Activated CD4-positive, alpha-beta T cell treated with anti-CD3 and anti-CD28 coated beads, Interleukin-10, Interleukin-2, amounts not matched to agents 100 ng/mL and 50 ng/mL, durations not matched to agents 16 hours and 8 hours (primary cell): ENCODE measurements around the gene INKA2.

ENCODE experiments used
- DNase-seq: peaks from one replicate; pipeline ENCODE4 v3.0.0-alpha.2; 2020

The INKA2 gene

DNA sequence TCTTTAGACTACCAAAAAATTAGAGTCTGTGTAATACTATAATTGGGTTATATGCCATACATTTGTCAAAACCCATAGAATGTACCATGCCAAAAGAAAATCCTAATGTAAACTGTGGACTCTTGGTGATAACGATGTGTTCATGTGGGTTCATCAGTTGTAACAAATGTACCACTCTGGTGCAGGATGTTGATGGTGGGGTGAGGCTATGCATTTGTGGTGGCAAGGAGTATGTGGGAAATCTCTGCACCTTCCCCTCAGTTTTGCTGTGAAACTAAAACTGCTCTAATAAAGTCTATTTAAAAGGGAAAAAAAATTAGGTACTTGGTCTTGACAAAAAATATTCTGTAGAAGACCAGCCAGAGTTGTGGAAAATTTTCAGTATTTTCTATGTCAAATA is 43.4 kb downstream of the INKA2 start:
- no peak for DNase-seq

DNA sequence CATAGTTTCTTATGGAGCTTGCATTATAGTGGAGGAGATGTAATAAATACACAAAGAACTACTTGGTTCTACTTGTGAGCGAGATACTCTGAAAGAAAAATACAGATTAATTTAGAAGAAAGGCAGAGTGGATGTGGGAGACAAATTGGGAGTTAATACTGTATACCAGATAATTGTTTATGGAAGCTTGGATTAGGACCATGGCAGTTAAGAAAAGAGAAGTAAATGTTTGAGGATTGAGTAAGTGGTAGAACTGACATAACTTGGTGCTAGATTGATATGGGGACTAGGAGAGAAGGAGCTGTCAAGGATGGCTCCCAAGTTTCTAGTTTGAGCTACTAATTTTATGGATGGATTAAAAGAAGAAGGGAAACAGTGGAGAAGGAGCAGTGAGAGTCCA is 47.3 kb downstream of the INKA2 start:
- DNase-seq: no peak

DNA sequence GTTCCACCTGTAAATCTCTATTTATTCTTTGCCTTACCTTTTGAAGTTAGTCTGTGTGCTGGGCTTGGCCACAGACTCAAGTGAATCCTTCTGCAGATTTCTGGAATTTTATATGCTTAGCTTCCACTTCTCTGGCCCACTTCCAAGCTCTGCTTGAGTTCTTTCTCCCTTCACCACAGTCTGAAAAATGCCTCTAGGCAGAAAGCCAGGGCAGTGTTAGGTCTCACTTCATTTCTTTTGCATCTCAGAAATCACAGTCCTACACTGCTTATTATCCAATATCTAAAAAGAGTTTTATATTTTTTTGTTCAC is 48.9 kb downstream of the INKA2 start:
- no peak for DNase-seq
